Loucy (cell line): ENCODE measurements around the gene PPAN.

ENCODE experiments used
- H2AFZ ChIP-seq: fragments of 200-600 bp; sonication (generic); 2 replicates; pipeline ENCODE4 v1.6.0; 2016; ENCODE audit warnings: antibody characterized with exemption, mild to moderate bottlenecking, low read length, moderate library complexity
- H3F3A ChIP-seq: fragments of 200-600 bp; 2 replicates; pipeline ENCODE4 v1.6.0; 2016; ENCODE audit warnings: antibody characterized with exemption, low read depth, mild to moderate bottlenecking
- H3K27me3 ChIP-seq: fragments of 200-600 bp; sonication (generic); 2 replicates; pipeline ENCODE4 v1.6.1; 2014; ENCODE audit warnings: low read length, mild to moderate bottlenecking; ENCODE audit not compliant: insufficient read depth, poor library complexity, severe bottlenecking
- H3K36me3 ChIP-seq: fragments of 200-600 bp; sonication (generic); 2 replicates; pipeline ENCODE4 v1.6.1; 2016; ENCODE audit warnings: low read length; ENCODE audit not compliant: insufficient read depth
- H3K4me1 ChIP-seq: fragments of 200-600 bp; sonication (generic); 2 replicates; pipeline ENCODE4 v1.5.1; 2014; ENCODE audit warnings: low read length, mild to moderate bottlenecking; ENCODE audit not compliant: insufficient read depth, poor library complexity, severe bottlenecking
- H3K4me2 ChIP-seq: fragments of 200-600 bp; sonication (generic); 2 replicates; pipeline ENCODE4 v1.6.0; 2014; ENCODE audit warnings: antibody characterized with exemption, low read length, low read depth, mild to moderate bottlenecking; ENCODE audit not compliant: poor library complexity, severe bottlenecking
- H3K4me3 ChIP-seq: fragments of 200-600 bp; sonication (generic); 2 replicates; pipeline ENCODE4 v1.5.1; 2014; ENCODE audit warnings: low read length, mild to moderate bottlenecking, mixed read lengths; ENCODE audit not compliant: poor library complexity, severe bottlenecking
- H3K79me2 ChIP-seq: fragments of 200-600 bp; sonication (generic); 2 replicates; pipeline ENCODE4 v1.6.1; 2014; ENCODE audit warnings: low read length; ENCODE audit not compliant: insufficient read depth
- H3K9ac ChIP-seq: fragments of 200-600 bp; sonication (generic); 2 replicates; pipeline ENCODE4 v1.6.0; 2014; ENCODE audit warnings: mild to moderate bottlenecking, low read depth, low read length, moderate library complexity; ENCODE audit not compliant: poor library complexity, severe bottlenecking
- H3K9me2 ChIP-seq: fragments of 200-600 bp; sonication (generic); replicated peaks from 2 replicates; pipeline ENCODE4 v1.6.1; 2016; ENCODE audit warnings: low read depth, low read length, mixed read lengths
- H3K9me3 ChIP-seq: fragments of 200-600 bp; sonication (generic); 2 replicates; pipeline ENCODE4 v1.6.1; 2014; ENCODE audit warnings: mild to moderate bottlenecking, antibody characterized with exemption, low read length, low read depth; ENCODE audit not compliant: insufficient read depth
- H4K20me1 ChIP-seq: fragments of 200-600 bp; sonication (generic); 2 replicates; pipeline ENCODE4 v1.6.0; 2014; ENCODE audit warnings: antibody characterized with exemption, low read length, mild to moderate bottlenecking; ENCODE audit not compliant: insufficient read depth, poor library complexity, severe bottlenecking
- EZH2phosphoT487 ChIP-seq: fragments of 200-600 bp; IDR thresholded peaks from 2 replicates; pipeline ENCODE4 v1.6.1; 2018; ENCODE audit warnings: antibody characterized with exemption, mild to moderate bottlenecking, moderate library complexity, borderline replicate concordance
- TF ChIP-seq, protein P1 (sequence below): fragments of 200-600 bp; sonication (generic); conservative IDR thresholded peaks from 2 replicates; pipeline ENCODE4 v1.5.1; 2014; ENCODE audit warnings: mild to moderate bottlenecking, antibody characterized with exemption, low read length

PPAN gene

DNA sequence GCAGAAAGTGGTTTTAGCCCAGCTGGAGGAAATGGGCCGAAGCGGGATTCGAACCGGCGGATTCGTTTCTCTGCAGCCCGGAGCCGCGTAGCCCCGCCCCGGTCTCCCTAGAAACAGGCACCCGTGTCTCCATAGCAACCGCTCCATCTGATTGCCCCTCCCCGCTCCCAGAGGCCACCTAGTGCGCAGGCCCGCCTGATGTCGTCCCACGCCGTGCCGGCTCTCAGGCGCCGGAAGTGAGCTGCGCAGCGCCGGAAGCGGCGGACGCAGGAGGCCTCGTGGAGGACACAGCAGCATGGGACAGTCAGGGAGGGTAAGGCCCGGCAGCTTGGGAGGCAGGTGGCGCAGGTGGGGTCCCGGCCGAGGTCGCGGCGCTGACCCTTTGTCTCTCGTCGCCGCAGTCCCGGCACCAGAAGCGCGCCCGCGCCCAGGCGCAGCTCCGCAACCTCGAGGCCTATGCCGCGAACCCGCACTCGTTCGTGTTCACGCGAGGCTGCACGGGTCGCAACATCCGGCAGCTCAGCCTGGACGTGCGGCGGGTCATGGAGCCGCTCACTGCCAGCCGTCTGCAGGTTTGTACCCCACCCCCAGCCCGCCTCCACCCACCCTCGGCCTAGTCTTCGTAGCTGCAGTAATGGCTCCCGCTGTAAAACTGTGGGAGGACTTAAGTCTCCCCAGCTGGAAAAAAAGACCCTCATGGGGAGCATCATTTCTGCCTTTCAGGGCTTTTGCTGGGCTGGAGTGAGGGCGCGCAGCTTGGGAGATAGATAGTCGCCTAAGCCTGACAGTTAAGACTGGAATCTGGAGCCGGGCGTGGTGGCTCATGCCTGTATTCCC is at the start of gene PPAN:
PPAN (plus strand) TSS at position 263 of the 837 bp plus-strand sequence; CDS start at position 296, 33 bp downstream.
- Histone ChIP-seq H3K79me2 (peaks cover 51% of the 10 kb centered on the region), H3K4me3 (peak within 1 kb of the TSS; percentile 90), H3F3A (peaks cover 14% of the 10 kb centered on the region), H3K4me1 (peaks cover 40% of the 10 kb centered on the region), H4K20me1 (peaks cover 37% of the 10 kb centered on the region), H2AFZ (no peak within 1 kb of the TSS), H3K9me3 (no peaks in the 10 kb centered on the region), H3K4me2 (peak within 1 kb of the TSS; percentile 98), H3K9ac (peak within 1 kb of the TSS; percentile 99), H3K9me2 (no peaks in the 10 kb centered on the region), H3K36me3 (peaks cover 36% of the 10 kb centered on the region; the same call in 1 of the 2 replicates), H3K27me3 (no peaks in the 10 kb centered on the region)
- TF ChIP-seq EZH2phosphoT487 = no peak
- TF ChIP-seq, protein P1, sequence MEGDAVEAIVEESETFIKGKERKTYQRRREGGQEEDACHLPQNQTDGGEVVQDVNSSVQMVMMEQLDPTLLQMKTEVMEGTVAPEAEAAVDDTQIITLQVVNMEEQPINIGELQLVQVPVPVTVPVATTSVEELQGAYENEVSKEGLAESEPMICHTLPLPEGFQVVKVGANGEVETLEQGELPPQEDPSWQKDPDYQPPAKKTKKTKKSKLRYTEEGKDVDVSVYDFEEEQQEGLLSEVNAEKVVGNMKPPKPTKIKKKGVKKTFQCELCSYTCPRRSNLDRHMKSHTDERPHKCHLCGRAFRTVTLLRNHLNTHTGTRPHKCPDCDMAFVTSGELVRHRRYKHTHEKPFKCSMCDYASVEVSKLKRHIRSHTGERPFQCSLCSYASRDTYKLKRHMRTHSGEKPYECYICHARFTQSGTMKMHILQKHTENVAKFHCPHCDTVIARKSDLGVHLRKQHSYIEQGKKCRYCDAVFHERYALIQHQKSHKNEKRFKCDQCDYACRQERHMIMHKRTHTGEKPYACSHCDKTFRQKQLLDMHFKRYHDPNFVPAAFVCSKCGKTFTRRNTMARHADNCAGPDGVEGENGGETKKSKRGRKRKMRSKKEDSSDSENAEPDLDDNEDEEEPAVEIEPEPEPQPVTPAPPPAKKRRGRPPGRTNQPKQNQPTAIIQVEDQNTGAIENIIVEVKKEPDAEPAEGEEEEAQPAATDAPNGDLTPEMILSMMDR = no peak

DNA sequence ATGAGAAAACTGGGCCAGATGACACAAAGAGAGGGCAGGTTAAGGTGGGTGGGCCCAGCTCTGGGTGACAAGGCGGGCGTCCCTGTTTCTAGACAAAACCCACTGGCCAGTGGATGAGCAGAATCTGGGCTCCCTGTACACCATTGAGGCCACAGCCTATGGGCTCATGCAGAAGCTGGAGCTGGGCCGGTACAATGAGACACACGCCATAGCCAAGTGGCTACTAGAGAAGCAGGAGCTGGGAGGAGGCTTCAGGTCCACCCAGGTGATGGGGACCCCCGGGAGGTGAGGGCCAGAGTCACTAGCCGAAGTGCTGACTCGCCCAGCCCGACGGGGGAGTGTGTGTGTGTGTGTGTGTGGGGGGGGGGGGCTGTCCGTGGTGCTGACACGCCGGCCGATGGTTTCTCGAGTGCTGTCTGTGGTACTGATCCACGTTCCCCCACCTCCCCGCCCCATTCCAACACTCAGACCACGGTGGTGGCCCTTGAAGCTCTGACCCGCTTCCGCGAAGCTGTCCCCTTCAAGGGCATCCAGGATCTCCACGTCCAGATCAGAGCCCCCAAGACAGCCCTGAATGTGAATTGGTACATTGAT is 44.3 kb upstream of the PPAN start:
- TF ChIP-seq EZH2phosphoT487 = no peak
- TF ChIP-seq, protein P1 = no peak
- Histone ChIP-seq H3K9ac (no peak overlapping the region), H2AFZ (no peak overlapping the region), H3K4me2 (no peak overlapping the region), H3K27me3 (no peaks in the 10 kb centered on the region), H3K9me3 (no peaks in the 10 kb centered on the region), H3F3A (no peaks in the 10 kb centered on the region), H3K79me2 (no peaks in the 10 kb centered on the region), H3K4me1 (no peaks in the 10 kb centered on the region), H3K36me3 (no peaks in the 10 kb centered on the region), H3K9me2 (no peaks in the 10 kb centered on the region), H3K4me3 (no peak overlapping the region), H4K20me1 (no peaks in the 10 kb centered on the region)

DNA sequence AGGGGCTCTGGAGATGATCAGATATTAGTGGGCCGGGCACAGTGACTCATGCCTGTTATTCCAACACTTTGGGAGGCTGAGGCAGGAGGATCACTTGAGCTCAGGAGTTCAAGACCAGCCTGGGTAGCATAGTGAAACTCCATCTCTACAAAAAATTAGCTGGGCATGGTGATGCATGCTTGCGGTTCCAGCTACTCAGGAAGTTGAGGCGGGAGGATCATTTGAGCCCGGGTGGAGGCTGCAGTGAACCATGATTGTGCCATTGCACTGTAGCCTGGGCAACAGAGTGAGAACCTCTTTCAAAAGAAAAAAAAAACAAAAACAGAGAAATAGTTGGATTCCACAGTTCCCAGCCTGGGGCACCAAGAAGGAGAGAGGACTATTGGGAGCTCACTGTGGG is 38.0 kb upstream of the PPAN start:
- Histone ChIP-seq H3K36me3 (no peaks in the 10 kb centered on the region), H3K27me3 (no peaks in the 10 kb centered on the region), H2AFZ (no peak overlapping the region), H3K4me3 (no peak overlapping the region), H3K79me2 (no peaks in the 10 kb centered on the region), H3K9me3 (no peaks in the 10 kb centered on the region), H3K9ac (no peak overlapping the region), H3K9me2 (no peaks in the 10 kb centered on the region), H3K4me2 (peak overlapping the region; percentile 19), H4K20me1 (no peaks in the 10 kb centered on the region), H3K4me1 (no peaks in the 10 kb centered on the region), H3F3A (no peaks in the 10 kb centered on the region)
- no peak for TF ChIP-seq EZH2phosphoT487
- TF ChIP-seq, protein P1 = no peak
